ENCODE data around the gene HDGFL3.
"Not testable (repeated sequence)": the region's sequence is repeated elsewhere in the genome, so short reads cannot be mapped to it uniquely, and the experiment has no call there.

HDGFL3 gene

DNA sequence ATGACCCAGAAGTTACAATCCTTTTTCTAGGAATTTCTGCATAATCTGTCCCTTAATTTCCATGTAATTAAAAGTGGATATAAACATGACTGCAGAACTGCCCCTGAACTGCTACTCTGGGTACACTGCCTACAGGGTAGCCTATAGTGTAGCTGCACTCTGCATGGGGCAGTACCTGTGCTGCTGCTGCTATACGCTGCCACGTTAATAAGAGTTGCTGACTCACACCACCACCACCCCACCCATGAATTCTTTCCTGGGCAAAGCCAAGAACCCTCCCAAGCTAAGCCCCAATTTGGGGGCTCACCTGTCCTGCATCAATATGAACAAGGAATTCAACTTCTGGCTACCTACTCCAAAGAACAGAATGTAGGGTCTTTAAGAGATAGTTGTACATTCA lies 13.9 kb downstream of the HDGFL3 start:
- no peak for DNase-seq

DNA sequence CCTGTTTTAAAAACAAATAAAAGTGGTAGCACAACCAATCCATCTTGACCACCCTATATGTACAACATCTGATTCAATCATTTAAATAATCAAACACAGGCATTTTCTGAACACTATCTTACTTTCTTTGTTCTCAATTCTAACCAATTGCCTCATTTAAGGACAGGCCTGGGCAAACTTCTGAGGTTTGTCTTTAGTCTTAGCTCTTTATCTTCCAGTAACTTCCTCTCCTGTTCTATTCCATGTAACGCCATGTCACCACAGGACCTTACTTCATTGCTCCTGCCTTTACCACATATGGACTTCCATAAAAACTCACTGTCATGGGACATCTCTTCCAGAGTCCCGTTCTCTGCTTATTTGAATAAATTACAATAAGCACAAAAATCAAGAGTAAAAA lies 14.9 kb downstream of the HDGFL3 start:
- no peak for DNase-seq

DNA sequence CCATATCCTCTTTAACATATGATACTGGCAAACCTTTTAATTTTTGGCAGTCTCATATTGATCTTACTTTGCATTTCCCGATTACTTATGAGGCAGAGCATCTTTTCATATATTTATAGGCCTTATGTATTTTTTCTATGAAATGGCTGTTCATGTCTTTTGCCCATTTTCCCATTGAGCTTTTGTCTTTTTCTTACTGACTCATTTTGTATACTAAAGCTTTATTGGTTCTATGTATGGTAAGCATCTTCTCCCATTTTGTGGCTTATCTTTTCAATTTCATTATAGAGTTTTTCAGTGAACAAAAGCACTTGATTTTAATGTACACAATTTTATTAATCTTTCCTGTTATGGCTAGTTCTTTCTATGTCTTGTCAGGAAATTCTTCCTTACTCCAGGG lies 17.2 kb downstream of the HDGFL3 start:
- DNase-seq: no peak

DNA sequence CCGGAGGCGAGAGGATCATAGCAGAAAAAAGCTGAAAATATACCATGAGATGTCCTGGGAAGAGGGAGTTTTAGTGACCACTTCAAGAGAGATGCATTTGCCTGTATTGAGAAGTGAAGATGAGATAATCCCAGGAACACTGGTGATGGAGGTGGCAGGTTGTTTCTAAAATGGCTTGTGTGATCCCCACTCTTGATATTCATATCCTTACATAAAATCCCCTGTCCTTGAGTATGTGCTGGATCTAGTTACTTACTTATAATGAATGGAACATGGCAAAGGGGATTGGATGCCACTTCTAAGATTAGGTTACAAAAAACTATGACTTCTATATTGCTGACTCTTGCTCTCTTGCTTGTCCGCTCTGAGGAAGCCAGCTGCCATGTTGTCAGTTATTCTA lies 22.1 kb downstream of the HDGFL3 start:
- DNase-seq: no peak

DNA sequence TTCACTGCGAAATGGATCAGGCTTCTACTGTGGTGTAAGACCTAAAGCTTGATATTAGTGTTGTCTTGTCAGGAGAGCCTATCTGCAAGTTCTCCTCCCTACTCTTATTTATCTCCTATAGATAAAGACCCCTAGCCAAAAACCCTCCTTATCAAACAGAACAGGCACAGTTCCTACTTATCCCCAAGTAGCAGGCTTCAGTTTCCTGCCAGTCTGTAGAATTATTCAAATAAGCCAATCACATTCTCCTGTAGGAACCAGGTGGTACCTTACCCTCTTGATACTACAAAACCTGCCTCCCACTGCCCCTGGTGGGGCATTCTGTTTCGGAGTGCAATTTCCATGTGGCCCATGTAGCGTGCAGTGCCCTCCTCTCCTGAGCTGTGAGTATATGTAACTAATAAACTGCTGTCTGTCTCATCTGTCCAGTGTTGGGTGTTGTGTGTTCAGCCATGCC lies 28.7 kb downstream of the HDGFL3 start:
- peak; percentile 92 for DNase-seq

DNA sequence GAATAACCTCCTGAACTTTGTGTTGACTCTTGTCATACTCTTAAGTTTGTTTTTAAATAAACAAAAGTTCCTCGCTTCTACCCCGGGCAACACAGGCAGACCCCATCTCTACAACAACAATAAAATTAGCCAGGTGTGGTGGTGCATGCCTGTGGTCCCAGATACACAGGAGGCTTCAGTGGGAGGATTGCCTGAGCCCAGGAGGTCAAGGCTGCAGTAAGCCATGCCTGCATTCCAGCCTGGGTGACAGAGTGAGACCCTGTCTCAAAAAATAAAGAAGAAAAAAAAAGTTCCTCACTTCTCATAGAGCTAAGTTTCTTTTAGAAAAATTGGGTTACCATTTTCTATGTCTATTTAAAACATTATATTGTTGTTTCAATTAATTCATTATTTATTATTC lies 29.2 kb downstream of the HDGFL3 start:
- peak; percentile 44 for DNase-seq

DNA sequence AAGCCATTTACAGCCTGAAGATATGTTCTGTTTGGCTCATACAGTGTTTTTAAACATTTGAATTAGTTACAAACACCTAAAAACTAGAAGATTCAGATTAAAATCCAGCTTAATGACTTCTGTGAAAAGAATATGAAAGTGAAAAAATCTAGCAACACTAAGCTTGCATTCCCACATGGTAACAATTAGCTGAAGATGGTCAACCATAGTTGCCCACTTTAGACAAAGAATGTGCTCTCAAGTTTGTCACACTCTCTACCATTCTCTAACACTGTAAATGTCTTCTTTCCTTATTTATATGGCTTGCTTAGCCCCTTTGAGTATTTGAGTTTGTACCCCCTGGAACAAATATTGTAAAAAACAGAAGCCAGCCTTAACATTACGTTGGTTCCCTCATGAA lies 32.7 kb downstream of the HDGFL3 start:
- DNase-seq: no peak

DNA sequence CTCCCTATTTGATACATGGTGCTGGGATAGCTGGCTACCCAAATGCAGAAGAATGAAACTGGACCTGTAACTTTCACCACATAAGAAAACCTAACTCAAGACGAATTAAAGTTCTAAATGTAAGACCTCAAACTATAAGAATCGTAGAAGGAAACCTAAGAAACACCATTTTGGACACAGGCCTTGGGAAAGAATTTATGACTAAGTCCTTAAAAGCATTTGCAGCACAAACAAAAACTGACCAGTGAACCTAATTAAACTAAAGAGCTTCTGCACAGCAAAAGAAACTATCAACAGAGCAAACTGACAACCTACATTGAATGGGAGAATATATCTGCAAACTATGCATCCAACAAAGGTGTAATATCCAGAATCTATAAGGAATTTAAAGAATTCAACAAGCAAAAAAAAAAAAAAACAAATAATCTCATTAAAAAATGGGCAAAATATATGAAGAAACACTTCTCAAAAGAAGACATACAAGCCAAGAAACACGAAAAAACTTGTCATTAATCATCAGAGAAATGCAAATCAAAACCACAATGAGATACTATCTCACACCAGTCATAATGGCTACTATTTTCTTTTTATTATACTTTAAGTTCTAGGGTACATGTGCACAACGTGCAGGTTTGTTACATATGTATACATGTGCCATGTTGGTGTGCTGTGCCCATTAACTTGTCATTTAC lies 37.0 kb downstream of the HDGFL3 start:
- no peak for DNase-seq

DNA sequence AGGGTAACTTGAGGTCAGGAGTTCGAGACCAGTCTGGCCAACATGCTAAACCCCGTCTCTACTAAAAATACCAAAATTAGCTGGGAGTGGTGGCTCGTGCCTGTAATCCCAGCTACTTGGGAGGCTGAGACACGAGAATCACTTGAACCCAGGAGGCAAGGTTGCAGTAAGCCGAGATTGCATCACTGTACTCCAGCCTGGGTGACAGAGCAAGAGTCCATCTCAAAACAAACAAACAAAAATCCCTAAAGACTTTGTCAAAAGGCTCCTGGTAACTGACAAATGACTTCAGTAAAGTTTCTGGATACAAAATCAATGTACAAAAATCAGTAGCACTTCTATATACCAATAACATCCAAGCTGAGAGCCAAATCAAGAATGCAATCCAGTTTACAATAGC lies 38.0 kb downstream of the HDGFL3 start:
- DNase-seq: not testable (repeated sequence)

DNA sequence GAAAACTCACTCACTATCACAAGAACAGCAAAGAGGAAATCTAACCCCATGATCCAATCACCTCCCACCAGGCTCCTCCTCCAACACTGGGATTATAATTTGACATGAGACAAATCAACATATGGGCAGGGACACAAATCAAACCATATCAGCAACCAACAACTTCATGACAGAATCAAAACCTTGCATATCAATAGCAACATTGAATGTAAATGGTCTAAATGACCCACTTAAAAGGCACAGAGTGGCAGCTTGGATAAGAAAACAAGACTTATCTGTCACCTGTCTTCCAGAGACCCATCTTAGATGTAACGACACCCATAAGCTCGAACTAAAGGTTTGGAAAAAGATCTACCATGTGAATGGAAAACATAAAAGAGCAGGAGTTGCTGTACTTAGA lies 40.8 kb downstream of the HDGFL3 start:
- DNase-seq: no peak

DNA sequence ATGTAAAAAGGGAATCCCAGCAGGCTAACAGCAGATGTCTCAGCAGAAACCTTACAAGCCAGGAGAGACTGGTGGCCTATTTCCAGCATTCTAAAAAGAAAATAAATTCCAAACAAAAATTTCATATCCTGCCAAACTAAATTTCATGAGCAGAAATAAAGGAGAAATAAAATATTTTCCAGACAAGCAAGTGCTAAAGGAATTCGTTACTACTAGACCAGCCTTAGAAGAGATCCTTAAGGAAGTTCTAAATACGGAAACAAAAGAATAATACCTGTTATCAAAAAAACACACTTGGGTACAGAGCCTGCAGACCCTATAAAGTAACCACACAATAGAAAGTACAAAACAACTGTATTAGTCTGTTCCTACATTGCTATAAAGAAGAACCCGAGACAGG lies 41.4 kb downstream of the HDGFL3 start:
- no peak for DNase-seq

DNA sequence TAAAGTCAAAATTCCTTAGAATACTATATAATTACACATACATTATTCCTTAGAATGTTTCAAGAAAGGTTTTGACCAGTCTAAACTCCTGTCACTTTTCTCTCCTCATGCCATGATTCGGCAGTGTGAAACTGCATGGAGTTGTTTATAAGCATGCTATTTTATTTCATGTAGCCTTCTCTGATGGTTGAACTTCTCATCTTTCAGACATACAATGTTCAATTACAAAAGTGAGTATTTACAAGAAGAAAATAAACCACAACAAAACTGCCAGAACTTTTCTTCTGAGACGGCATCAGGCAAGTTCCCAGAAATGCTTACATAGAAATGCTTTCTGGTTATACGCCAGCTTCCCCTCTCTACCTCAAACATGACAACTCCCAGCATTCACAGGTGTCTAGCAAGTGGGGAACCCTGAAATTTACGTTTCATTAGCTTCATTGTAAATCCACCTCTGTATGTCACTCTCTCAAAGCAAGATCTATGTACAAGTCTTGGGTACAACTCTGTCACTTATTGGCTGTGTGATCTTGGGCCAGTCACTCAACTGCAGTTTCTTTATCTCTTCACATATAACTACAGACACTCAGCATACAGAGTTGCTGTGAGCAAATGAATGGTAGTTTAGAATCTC lies 42.7 kb downstream of the HDGFL3 start:
- no peak for DNase-seq

DNA sequence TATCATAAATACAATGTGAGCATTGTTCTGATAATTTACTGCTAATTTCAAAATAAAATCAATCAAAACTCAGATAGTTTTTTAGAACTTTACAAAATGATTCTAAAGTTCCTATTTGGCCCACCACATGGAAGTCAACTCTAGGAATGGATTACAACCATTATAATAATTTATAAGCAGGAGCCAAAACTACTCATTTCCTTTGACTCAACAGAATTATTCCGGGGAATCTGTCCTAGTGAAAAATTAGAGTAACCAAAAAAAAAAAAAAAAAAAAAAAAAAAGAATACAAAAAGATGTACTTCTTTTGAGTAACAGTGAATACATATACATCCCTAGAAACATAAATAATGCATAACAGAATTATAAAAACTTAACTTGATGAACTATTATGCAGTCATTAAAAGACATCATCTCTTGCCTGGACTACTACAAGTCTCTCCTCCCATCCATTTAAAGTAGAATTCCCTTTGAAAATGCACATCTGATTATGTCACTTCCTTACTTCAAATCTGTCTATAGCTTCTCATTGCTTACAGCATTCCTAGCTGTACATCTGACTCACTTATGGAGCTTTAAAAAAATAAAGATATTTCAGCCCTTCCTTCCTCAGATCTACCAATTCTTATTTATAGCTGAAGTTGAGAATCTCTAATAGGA lies 43.4 kb downstream of the HDGFL3 start:
- no peak for DNase-seq

DNA sequence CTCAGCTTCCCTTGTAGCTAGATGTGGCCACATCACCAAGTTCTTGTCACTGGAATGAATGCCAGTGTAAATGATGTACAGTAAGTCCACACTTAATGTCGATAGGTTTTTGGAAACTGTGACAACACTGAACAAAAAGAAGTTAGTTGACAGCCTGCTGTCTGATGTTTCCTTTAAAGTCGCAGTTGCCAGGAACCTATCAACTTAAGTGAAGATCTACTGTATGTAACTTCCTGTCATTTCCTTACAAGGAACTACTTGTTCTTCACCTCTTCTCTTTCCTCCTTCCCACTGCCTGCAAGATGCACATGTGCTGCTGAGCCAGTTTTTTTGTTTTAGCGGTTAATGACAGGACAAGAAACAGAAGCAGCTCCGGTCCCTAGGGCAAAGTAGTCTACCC lies 44.6 kb downstream of the HDGFL3 start:
- no peak for DNase-seq

DNA sequence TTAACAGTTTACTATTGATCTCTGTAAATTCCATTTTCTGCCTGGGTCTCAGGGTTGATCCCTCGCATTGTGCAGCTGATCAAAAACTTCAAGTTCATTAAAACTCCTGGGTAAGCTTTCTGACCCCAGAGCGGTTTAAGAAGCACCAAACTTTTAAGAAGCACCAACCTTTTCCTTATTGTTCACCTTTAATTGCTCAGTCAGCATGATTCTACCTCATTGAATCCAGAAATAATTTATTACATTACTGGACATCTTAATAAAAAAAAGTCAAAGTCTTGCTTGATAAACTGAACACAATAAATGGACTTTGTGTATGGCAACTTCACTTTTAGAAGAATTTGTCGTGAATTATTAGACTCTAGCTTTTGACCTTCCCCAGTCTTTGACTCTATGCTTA lies 46.9 kb downstream of the HDGFL3 start:
- no peak for DNase-seq

DNA sequence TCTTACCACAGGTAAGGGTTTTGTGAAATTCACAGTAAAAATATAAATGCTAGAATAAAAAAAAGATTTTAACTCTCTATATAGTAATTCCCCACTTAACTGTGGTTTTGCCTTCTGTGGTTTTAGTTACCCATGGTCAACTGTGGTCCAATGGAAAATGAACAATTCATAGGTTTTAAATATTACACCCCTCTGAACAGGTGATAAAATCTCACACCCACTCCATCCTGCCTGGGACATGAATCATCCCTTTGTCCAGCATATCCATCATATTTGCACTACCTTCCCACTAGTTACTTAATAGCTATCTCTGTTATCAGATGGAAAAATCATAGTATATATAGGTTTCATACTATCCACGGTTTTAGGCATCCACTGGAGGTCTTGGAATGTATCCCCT lies 49.2 kb downstream of the HDGFL3 start:
- no peak for DNase-seq

DNA sequence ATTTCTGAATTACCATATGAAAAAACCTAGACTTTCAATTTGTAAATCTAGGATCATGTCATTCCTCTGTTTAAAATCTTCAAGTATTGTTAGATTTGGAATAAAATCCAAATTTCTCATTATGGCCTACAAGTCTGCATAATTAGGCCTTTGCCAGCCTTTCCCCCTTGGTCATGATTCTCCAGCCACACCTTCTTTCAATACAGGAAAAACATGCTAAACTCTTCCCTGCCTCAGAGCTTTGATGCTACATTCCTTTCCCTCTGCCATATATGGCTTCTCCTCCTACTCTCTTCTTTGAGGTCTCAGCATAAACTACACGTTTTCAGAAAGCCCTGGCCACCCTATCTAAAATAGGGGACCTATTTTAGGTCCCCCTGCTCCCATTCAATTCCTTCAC lies 51.7 kb downstream of the HDGFL3 start:
- no peak for DNase-seq

DNA sequence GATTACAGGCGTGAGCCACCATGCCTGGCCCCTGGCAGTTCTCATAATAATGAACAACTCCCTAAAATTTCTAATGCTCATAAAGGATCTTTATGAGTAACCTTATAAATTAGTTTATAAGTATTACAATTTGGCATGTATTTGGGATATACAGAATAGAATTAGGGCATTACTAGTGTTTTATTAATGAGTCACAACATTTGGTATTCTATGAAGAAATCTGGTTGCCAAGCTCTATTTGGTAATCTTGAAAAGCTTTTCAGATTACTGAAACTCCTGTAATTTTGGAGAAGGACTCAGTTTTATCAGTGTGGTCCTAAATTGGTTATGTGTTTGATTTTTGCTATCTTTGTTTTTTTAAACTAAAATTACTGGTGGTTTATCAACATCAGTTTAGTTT lies 54.3 kb downstream of the HDGFL3 start:
- no peak for DNase-seq

DNA sequence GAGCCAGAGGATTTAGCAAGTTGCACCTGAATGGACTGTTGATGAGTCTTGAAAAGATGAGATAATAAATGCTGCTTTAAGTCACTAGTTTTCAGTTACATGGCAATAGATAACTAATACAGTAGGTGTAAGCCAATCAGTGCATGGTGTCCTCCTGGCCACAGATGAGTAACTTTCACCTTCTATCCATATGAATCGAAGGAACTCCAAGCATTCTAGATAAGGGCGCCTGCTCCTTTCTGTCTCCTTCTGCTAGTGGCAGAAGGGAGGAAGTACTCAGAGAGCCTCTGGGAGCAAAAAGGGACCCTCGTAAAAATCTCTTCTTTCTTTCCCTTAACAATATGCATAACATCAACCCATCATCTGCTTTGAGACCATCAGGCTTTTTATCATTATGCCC lies 62.9 kb downstream of the HDGFL3 start:
- DNase-seq: no peak

DNA sequence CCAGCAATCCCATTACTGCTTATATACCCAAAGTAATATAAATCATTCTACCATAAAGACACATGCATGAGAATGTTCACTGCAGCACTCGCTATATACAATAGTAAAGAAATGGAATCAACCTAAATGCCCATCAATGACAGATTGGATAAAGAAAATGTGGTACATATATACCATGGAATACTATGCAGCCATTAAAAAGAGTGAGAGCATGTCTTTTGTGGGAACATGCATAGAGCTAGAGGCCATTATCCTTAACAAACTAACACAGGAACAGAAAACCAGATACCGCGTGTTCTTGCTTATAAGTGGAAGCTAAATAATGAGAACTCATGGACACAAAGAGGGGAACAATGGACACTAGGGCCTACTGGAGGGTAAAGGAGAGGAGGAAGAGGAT lies 65.5 kb downstream of the HDGFL3 start:
- not testable (repeated sequence) for DNase-seq

DNA sequence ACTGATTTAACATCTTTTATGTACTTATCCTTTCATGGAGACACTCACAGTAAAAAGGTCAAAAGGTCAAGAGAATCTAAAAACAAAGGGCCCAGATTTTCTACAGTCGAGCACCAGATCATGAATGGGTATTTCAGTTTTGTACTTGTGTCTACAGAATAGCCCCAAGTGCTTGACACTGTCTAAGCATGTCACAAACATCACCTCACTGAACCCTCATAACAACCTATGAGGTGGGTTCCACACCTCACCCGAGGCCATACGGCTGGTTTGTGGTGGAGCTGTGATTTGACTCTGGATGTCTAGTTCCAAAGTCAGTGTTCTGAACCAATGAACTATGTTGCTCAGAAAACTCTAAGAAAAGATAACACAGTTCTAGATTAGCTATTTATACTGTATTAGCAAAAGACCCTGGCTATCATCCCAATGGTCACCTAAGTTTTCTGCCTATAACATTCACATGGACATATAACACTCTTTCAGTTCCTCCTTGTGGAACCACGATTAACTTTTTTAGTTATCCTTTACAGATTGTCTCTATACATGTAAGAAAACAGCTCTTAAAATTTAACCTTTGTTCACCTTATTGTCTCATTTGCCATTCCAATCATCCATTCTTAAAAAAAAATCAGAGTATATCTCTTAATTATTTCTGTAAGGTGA lies 74.6 kb downstream of the HDGFL3 start:
- DNase-seq: no peak

DNA sequence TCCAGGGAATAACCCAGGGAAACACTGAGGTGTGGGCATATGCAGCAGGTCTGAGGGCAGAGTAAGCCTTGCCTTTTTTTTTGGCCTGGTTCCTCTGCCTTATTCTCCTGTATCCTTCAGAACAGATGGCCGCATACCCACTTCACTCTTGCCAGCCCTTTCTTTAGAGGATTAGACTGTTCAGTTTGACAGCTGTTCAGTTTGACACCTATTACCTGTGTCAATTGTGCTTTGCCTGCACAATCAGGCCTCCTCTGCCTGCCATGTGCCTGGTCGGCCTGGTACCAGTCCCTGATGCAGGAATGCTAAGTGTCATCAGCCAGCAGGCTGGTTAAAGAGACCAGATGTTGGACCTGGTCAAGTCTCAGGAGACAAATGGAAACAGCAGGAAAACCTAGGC lies 77.8 kb downstream of the HDGFL3 start:
- DNase-seq: peak; percentile 94

DNA sequence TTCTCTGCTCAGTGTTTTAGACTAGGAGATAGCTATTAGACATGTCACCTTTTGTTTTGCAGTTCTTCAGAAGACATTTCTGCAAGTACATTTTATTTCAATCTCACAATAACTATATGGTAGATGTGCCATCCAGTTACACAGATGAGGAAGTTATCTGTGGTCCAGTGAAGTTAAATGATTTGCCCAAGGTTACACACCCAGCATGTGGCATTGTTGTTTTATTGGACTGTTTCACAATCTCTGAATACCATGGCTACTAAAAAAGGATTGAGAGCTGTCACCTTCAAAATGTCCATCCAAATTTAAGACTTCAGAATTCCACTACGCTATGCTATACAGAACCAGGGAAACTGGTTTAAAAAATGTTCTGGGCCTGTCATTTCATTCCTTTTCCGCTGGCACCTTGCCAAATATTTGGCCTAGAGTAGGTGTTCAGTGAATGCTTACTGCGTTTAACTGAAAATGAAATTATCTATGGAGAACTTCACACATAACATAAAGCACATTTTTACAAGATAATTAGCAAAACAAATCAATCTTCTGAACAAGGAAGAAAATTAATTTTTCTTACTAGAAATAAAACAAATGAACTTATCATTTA lies 80.0 kb downstream of the HDGFL3 start:
- DNase-seq: no peak

DNA sequence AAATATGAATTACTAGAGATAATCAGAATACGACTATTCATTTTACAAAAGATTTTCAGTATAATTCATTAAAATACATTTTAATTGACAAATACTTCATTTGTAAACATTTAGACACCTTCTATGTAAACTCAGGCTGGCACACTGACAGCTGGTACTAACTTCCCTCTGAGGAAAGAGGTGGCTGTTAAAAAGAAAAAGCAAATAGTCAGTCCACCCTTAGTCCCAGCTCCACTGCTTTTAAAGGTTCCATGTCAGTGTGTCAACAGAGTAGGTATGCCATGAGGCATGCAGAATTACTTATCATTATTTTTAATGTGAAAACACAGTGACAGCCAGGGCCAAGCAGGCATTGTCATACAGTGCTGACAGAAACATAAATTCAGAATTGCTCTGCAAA lies 84.1 kb downstream of the HDGFL3 start:
- no peak for DNase-seq

Measured in NCI-H82 (cell line).